LNCAP (cell line): ENCODE measurements around the gene CKM.

ENCODE experiments used
- TF ChIP-seq, protein P1 (sequence below): fragments of 450-650 bp; IDR thresholded peaks from 2 replicates; pipeline ENCODE4 v1.5.1; 2017; ENCODE audit warnings: mild to moderate bottlenecking

Gene CKM

DNA sequence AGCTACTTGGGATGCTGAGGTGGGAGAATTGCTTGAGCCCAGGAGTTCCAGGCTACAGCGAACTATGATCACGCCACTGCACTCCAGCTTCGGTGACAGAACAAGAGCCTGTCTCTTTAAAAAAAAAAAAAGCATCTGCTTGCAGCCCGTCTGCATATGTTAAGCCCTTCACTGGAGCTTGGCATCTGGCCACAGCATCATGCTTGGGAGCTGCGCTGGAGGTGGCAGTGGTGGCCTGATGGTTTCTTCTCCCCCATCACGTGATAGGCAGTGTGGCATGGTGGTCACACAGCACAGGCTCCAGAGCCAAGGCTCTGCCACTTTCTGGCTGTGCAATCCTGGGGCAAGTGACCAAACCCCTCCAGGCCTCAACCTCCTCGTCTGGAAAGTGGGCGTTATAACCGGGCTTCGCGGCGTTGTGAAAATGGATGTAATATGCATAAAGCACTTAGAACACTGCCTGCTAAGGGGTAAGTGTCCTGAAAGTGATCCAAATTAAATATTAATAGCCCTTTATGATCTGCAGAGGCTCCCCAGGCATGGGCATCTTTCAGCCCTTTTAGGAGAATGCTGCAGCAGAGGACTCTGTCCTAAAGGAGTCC, 47.2 kb downstream of the CKM start:
- TF ChIP-seq, protein P1, sequence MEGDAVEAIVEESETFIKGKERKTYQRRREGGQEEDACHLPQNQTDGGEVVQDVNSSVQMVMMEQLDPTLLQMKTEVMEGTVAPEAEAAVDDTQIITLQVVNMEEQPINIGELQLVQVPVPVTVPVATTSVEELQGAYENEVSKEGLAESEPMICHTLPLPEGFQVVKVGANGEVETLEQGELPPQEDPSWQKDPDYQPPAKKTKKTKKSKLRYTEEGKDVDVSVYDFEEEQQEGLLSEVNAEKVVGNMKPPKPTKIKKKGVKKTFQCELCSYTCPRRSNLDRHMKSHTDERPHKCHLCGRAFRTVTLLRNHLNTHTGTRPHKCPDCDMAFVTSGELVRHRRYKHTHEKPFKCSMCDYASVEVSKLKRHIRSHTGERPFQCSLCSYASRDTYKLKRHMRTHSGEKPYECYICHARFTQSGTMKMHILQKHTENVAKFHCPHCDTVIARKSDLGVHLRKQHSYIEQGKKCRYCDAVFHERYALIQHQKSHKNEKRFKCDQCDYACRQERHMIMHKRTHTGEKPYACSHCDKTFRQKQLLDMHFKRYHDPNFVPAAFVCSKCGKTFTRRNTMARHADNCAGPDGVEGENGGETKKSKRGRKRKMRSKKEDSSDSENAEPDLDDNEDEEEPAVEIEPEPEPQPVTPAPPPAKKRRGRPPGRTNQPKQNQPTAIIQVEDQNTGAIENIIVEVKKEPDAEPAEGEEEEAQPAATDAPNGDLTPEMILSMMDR: no peak

GRCh38 chr19:45273521-45273855, 49.2 kb downstream of the CKM start:
- TF ChIP-seq, protein P1: no peak

DNA sequence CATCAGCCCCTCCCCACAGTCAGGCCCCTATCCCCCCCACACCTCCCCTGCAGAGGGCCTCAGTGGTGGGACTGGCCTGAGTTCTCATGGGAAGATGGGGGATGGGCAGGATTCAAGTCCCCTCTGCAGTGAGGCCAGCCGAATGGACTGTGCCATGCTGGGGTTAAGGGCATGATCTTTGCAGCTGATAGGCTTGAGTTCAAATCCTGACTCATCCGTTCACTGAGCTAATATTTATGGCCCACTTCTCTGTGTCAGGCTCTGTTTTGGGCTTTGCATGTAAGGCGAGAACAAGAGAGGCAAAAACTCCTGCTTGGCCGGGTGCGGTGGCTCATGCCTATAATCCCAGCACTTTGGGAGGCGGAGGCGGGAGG, 51.0 kb downstream of the CKM start:
- TF ChIP-seq, protein P1: no peak

GRCh38 chr19:45271098-45271734, 51.5 kb downstream of the CKM start:
- TF ChIP-seq, protein P1: no peak

DNA sequence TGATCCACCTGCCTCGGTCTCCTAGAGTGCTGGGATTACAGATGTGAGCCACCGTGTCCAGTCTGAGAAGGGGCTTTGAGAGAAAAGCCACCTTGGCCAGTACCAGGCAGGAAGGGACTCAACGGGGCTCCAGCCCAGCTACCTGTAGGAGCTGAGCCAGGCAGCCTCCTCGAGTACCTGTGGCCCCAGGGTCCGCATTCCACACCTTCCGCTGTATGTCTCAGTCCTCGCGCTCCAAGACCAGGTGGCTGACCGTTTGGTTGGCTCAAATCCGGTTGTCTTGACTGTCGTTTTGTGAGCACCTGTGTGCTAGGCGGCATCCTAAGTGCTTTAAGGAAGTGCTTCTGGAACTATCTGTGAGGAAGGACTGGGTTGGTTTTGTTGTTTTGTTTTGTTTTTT, 55.4 kb downstream of the CKM start:
- TF ChIP-seq, protein P1: no peak

GRCh38 chr19:45265375-45265774, 57.3 kb downstream of the CKM start:
- TF ChIP-seq, protein P1: no peak

DNA sequence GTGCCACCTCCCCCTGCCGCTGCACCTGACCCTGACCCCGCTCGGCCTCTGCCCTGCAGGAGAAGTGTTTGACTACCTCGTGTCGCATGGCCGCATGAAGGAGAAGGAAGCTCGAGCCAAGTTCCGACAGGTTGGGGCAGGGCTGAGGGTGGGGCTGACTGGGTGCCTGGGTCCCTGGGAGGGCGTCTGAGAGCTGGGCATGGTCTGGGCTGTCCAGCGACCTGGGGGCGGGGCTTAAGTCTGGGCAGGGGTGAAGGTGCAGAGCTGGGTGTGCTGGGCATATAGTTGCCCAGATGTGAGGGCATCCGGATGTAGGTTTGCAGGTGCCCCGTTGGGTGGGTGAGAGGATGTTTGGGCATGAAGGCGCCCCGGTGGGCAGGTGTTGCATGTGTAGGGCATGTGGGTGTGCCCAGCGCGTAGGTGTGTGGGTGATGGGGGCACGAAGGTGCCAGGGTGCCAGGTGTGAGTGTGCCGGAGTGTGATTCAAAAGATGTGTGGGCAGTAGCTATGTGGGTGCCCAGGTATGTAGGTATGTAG, 57.8 kb downstream of the CKM start:
- TF ChIP-seq, protein P1: no peak

DNA sequence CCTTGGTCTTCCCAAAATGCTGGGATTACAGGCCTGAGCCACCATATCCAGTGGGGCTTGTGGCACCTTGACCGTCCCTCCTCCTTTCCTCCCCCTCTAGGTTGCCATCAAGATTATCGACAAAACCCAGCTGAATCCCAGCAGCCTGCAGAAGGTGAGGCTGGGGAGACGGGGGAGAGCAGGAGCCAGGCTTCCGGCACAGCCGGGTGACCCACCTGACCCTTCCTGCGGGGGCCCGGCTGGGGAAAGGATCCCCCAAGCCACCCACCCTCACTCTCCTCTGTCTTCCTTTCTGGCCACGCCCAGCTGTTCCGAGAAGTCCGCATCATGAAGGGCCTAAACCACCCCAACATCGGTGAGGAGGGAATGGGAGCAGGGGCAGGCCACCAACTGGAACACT, 59.7 kb downstream of the CKM start:
- TF ChIP-seq, protein P1: no peak
